HepG2 (cell line): Measurements from ENCODE around the gene TIGD6. TPM values are rescaled to one million over a fixed set of nuclear protein-coding genes. Genes with fewer than 3 reads are reported as not detected.

Experiments used
- ATAC-seq: fragments of 200-7000 bp; cut with Tn5 transposase; 3 replicates; pipeline ENCODE4 v1.9.1; 2020; ENCODE audit warnings: mild to moderate bottlenecking, moderate library complexity
- BruUV-seq: library from RNA; stranded (reverse); fragments of 400-500 nt; replicated peaks from 2 replicates; lab custom pipeline; 2021; lab: Mats Ljungman, UMichigan
- CTCF ChIA-PET: fragments of 300-600 bp; formaldehyde crosslinking; extraction: SDS; loops from one replicate; lab custom pipeline; 2021; ENCODE audit warnings: low total read pairs, inconsistent platforms, low intra/inter-chr PET ratio; lab: Yijun Ruan, JAX
- POLR2A ChIA-PET: fragments of 350-600 bp; sonication (Branson Sonifier 250); formaldehyde crosslinking; loops from one replicate; lab custom pipeline; 2020; ENCODE audit warnings: antibody characterized with exemption, inconsistent platforms; lab: Yijun Ruan, JAX
- DNase-seq: peaks from one replicate; pipeline ENCODE4 v3.0.0-alpha.2; 2015; ENCODE audit warnings: low spot score
- FAIRE-seq: peaks from 3 replicates; lab custom pipeline; 2011; peaks lifted over from hg19 to GRCh38; lab: Jason Lieb, UNC
- H2AFZ ChIP-seq: one replicate; pipeline ENCODE4 v1.6.1; 2011; ENCODE audit warnings: low read length, inconsistent platforms
- H3K27ac ChIP-seq: fragments of 300-600 bp; 3 replicates; pipeline ENCODE4 v1.8.0; 2011; ENCODE audit warnings: mixed run types, mild to moderate bottlenecking, mixed read lengths, low read length, inconsistent platforms; ENCODE audit not compliant: insufficient read depth; ENCODE audit errors: extremely low read length
- H3K27me3 ChIP-seq, 2 experiments: fragments of 200-600 bp in 1 of 2; 2 replicates in 1 of 2; 3 replicates in 1 of 2; pipeline versions ENCODE4 v1.6.0 to v1.8.0; 2011; ENCODE audit warnings: low read length in 2 of 2, mild to moderate bottlenecking in 2 of 2, moderate library complexity in 2 of 2, inconsistent platforms in 1 of 2; ENCODE audit not compliant: insufficient read depth in 2 of 2, control insufficient read depth in 1 of 2
- H3K36me3 ChIP-seq, 2 experiments: fragments of 200-600 bp in 1 of 2; replicated peaks in 1 of 2; 2 replicates in 1 of 2; 3 replicates in 1 of 2; pipeline versions ENCODE4 v1.5.1 to v1.8.0; 2011; ENCODE audit warnings: low read length in 2 of 2, inconsistent platforms in 1 of 2; ENCODE audit not compliant: insufficient read depth in 2 of 2, control insufficient read depth in 1 of 2
- H3K4me1 ChIP-seq: 2 replicates; pipeline ENCODE4 v1.5.1; 2012; ENCODE audit warnings: low read length, inconsistent platforms; ENCODE audit not compliant: insufficient read depth
- H3K4me2 ChIP-seq: 2 replicates; pipeline ENCODE4 v1.6.0; 2011; ENCODE audit warnings: low read depth, low read length, inconsistent platforms
- H3K4me3 ChIP-seq, 3 experiments: fragments of 200-600 bp in 1 of 3; sonication (generic), shearing (Covaris generic) in 1 of 3; replicated peaks in 1 of 3; 2 replicates each; pipeline ENCODE4 v1.5.1; 2011 to 2016; ENCODE audit warnings: low read length in 3 of 3, inconsistent platforms in 2 of 3, low read depth in 2 of 3, mild to moderate bottlenecking in 2 of 3, control low read depth in 1 of 3, mixed read lengths in 1 of 3; ENCODE audit not compliant: insufficient read depth in 1 of 3
- H3K79me2 ChIP-seq: one replicate; pipeline ENCODE4 v1.6.1; 2011; ENCODE audit warnings: low read length, inconsistent platforms; ENCODE audit not compliant: insufficient read depth
- H3K9ac ChIP-seq: 2 replicates; pipeline ENCODE4 v1.6.0; 2011; ENCODE audit warnings: mild to moderate bottlenecking, low read depth, low read length, inconsistent platforms; ENCODE audit not compliant: insufficient read depth
- H3K9me3 ChIP-seq: 2 replicates; pipeline ENCODE4 v1.5.1; 2012; ENCODE audit warnings: mild to moderate bottlenecking, low read length
- H4K20me1 ChIP-seq: 2 replicates; pipeline ENCODE4 v1.6.0; 2011; ENCODE audit warnings: inconsistent platforms, mild to moderate bottlenecking, low read length, moderate library complexity; ENCODE audit not compliant: insufficient read depth
- ATRX ChIP-seq: sonication (generic); formaldehyde crosslinking; IDR thresholded peaks from 2 replicates; pipeline ENCODE4 v1.4.0; 2020; ENCODE audit warnings: missing genetic modification reagents, borderline replicate concordance
- CTCF ChIP-seq: sonication (generic); formaldehyde crosslinking; IDR thresholded peaks from 2 replicates; pipeline ENCODE4 v1.5.0; 2020; ENCODE audit warnings: mild to moderate bottlenecking, missing genetic modification reagents, moderate library complexity
- DR1 ChIP-seq: sonication (generic); formaldehyde crosslinking; IDR thresholded peaks from 2 replicates; pipeline ENCODE4 v1.8.0; 2021; ENCODE audit warnings: mild to moderate bottlenecking, missing genetic modification reagents, inconsistent platforms
- GTF3A ChIP-seq: sonication (generic); formaldehyde crosslinking; conservative IDR thresholded peaks from 2 replicates; pipeline ENCODE4 v1.4.0; 2020; ENCODE audit warnings: mild to moderate bottlenecking, missing genetic modification reagents
- SMYD3 ChIP-seq: sonication (generic); formaldehyde crosslinking; IDR thresholded peaks from 2 replicates; pipeline ENCODE4 v1.8.1; 2023; ENCODE audit warnings: mild to moderate bottlenecking, missing genetic modification reagents
- STAG1 ChIP-seq: sonication (generic); formaldehyde crosslinking; IDR thresholded peaks from 2 replicates; pipeline ENCODE4 v1.4.0; 2020; ENCODE audit warnings: missing genetic modification reagents
- SYNCRIP ChIP-seq: fragments of 200-400 bp; formaldehyde crosslinking; IDR thresholded peaks from 2 replicates; pipeline ENCODE4 v1.6.1; 2018; ENCODE audit warnings: mild to moderate bottlenecking, low read depth, low read length; ENCODE audit not compliant: insufficient read depth
- TEAD2 ChIP-seq: sonication (generic); formaldehyde crosslinking; IDR thresholded peaks from 2 replicates; pipeline ENCODE4 v1.9.0; 2021; ENCODE audit warnings: missing genetic modification reagents
- ZFX ChIP-seq: sonication (generic); formaldehyde crosslinking; IDR thresholded peaks from 2 replicates; pipeline ENCODE4 v1.4.0; 2020; ENCODE audit warnings: mild to moderate bottlenecking, low read depth, missing genetic modification reagents, moderate library complexity
- ZNF367 ChIP-seq: sonication (generic); formaldehyde crosslinking; IDR thresholded peaks from 2 replicates; pipeline ENCODE4 v1.4.0; 2020; ENCODE audit warnings: missing genetic modification reagents, borderline replicate concordance
- WGBS: methylation state at CpG from one replicate; pipeline ENCODE4 v1.1.6; 2017; ENCODE audit warnings: low lambda C conversion rate; 5-methylcytosine and 5-hydroxymethylcytosine counted together
- in situ Hi-C: cut with HindIII; loops from 2 replicates; pipeline ENCODE4 v1.10.0; 2017; ENCODE audit warnings: low pct_unique_long_range_greater_than_20kb; ENCODE audit not compliant: extremely low pct_ligation_motif_present
- intact Hi-C: fragments of 100-400 bp; cut with micrococcal nuclease; formaldehyde crosslinking; loops from one replicate; pipeline ENCODE4 v1.10.0; 2022; ENCODE audit not compliant: unreplicated experiment
- polyA plus RNA-seq, 8 experiments: library from polyadenylated mRNA; depleted of rRNA in 3 of 8; stranded (reverse) in 7 of 8; unstranded in 1 of 8; fragments of >200 nt; fragmentation: Illumina TruSeq in 4 of 8; extraction: Trizol in 4 of 8; gene quantifications; 2 replicates each; pipeline versions ENCODE4 v1.2.1 to v1.2.3, GENCODE V29; 2011 to 2016; ENCODE audit warnings: low read depth in 4 of 8, missing spikeins in 1 of 8, mixed read lengths in 1 of 8; ENCODE audit not compliant: insufficient read depth in 1 of 8
- total RNA-seq, 5 experiments: library from RNA; depleted of rRNA; stranded (reverse); fragments of >200 nt; fragmentation: Illumina TruSeq; extraction: Trizol; gene quantifications; 2 replicates each; pipeline ENCODE4 v1.2.3, GENCODE V29; 2016; ENCODE audit warnings: low read depth in 1 of 5
- TF ChIP-seq, protein P1 (sequence below): sonication (generic); formaldehyde crosslinking; IDR thresholded peaks from 2 replicates; pipeline ENCODE4 v1.4.0; 2020; ENCODE audit warnings: missing genetic modification reagents

The TIGD6 gene
- total and polyA plus RNA-seq, 2 of the 13 experiments (the other 11 are each of a cell fraction or from before 2014, with no cell fraction given): 2.1 to 2.9 TPM

GRCh38 chr5:150045549-150045948 lies 45.1 kb upstream of the TIGD6 start:
- ATAC-seq: peak; percentile 84
- no peak for FAIRE-seq
- ChIA-PET POLR2A (interaction anchor here (1.0 kb wide), 1 partner anchor 19 kb away, joined by 3 read pairs; no protein-coding TSS in a partner anchor), CTCF (no interaction called here)
- H3K9me3 ChIP-seq: no peaks in the 10 kb centered on the region
- no peak overlapping the region for H2AFZ ChIP-seq
- TF ChIP-seq STAG1 (CRISPR knock-in tag) (peak; percentile 45), CTCF (peak; percentile 47), SYNCRIP (no peak)
- no peak for DNase-seq
- WGBS: 87% methylated on average over 6 of the region's 6 CpGs
- H3K9ac ChIP-seq: no peak overlapping the region
- in situ Hi-C loops: no loop called here
- H3K4me1 ChIP-seq: no peaks in the 10 kb centered on the region
- H3K4me2 ChIP-seq: no peak overlapping the region
- no peak overlapping the region for H3K4me3 ChIP-seq
- no peaks in the 10 kb centered on the region for H4K20me1 ChIP-seq
- BruUV-seq: no TSS peak
- H3K27ac ChIP-seq: no peak overlapping the region
- H3K79me2 ChIP-seq: no peaks in the 10 kb centered on the region
- H3K27me3 ChIP-seq: no peaks in the 10 kb centered on the region
- H3K36me3 ChIP-seq: peaks cover 50 to 93% of the 10 kb centered on the region in 2 experiments
- intact Hi-C loops: loop anchor here (1.0 to 2.0 kb wide), 2 partner anchors 45 to 173 kb away; partner anchors contain the start of genes HMGXB3 and TIGD6

DNA sequence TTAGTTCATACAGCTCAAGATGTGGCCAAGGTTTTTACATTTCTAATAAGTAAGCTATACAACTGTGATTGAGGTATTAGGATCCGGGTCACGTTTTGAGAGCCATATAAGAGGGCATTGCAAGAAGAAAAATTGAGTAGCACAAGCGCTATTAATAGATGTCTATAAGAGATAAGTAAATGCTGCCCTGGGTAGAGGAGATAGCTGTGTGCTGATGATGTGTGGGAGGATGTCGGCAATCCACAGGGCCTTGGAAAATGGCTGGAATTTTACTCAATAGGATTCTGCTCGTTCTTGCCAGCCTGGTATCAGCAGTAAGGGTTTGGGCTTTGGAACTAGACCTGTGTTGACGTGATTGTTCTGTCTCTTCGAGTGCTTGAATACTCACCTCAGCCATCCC lies 44.3 kb upstream of the TIGD6 start:
- FAIRE-seq: no peak
- in situ Hi-C loops: no loop called here
- 97% methylated on average over 7 of the region's 7 CpGs for WGBS
- Histone ChIP-seq H3K4me1 (no peaks in the 10 kb centered on the region), H3K27ac (no peak overlapping the region), H3K4me2 (no peak overlapping the region), H3K4me3 (no peak overlapping the region), H3K36me3 (peaks cover 52 to 92% of the 10 kb centered on the region in 2 experiments), H4K20me1 (no peaks in the 10 kb centered on the region), H3K27me3 (no peaks in the 10 kb centered on the region), H3K79me2 (no peaks in the 10 kb centered on the region), H3K9me3 (no peaks in the 10 kb centered on the region), H2AFZ (no peak overlapping the region), H3K9ac (no peak overlapping the region)
- no TSS peak for BruUV-seq
- ATAC-seq: no peak
- CTCF ChIA-PET: no interaction called here
- no peak for TF ChIP-seq TEAD2 (CRISPR knock-in tag)
- no peak for TF ChIP-seq ZFX (CRISPR knock-in tag)
- TF ChIP-seq ZNF367 (CRISPR knock-in tag): no peak
- no peak for TF ChIP-seq DR1 (CRISPR knock-in tag)
- no peak for TF ChIP-seq SMYD3
- no peak for TF ChIP-seq ATRX (CRISPR knock-in tag)
- TF ChIP-seq, protein P1, sequence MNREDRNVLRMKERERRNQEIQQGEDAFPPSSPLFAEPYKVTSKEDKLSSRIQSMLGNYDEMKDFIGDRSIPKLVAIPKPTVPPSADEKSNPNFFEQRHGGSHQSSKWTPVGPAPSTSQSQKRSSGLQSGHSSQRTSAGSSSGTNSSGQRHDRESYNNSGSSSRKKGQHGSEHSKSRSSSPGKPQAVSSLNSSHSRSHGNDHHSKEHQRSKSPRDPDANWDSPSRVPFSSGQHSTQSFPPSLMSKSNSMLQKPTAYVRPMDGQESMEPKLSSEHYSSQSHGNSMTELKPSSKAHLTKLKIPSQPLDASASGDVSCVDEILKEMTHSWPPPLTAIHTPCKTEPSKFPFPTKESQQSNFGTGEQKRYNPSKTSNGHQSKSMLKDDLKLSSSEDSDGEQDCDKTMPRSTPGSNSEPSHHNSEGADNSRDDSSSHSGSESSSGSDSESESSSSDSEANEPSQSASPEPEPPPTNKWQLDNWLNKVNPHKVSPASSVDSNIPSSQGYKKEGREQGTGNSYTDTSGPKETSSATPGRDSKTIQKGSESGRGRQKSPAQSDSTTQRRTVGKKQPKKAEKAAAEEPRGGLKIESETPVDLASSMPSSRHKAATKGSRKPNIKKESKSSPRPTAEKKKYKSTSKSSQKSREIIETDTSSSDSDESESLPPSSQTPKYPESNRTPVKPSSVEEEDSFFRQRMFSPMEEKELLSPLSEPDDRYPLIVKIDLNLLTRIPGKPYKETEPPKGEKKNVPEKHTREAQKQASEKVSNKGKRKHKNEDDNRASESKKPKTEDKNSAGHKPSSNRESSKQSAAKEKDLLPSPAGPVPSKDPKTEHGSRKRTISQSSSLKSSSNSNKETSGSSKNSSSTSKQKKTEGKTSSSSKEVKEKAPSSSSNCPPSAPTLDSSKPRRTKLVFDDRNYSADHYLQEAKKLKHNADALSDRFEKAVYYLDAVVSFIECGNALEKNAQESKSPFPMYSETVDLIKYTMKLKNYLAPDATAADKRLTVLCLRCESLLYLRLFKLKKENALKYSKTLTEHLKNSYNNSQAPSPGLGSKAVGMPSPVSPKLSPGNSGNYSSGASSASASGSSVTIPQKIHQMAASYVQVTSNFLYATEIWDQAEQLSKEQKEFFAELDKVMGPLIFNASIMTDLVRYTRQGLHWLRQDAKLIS (CRISPR knock-in tag): no peak
- TF ChIP-seq GTF3A (CRISPR knock-in tag): no peak
- POLR2A ChIA-PET: no interaction called here
- intact Hi-C loops: loop anchor here (1.0 to 2.0 kb wide), 2 partner anchors 44 to 174 kb away; partner anchors contain the start of genes HMGXB3 and TIGD6
- no peak for DNase-seq
